Measurements from ENCODE around the gene RING1. TPM values are rescaled to one million over a fixed set of nuclear protein-coding genes. Genes with fewer than 3 reads are reported as not detected.

The RING1 gene
- total RNA-seq, 1 experiment from 2014 or later: 31.0 TPM

- Histone ChIP-seq H3K14ac (ENCODE audit: insufficient read depth, low read length) (no peak overlapping the region), H3K79me2 (ENCODE audit: insufficient read depth, low read length) (no peaks in the 10 kb centered on the region), H2BK5ac (ENCODE audit: insufficient read length, low read length) (no peak overlapping the region), H3K9me3 (ENCODE audit: control insufficient read depth, low read depth, low read length) (no peaks in the 10 kb centered on the region), H3K4me1 (ENCODE audit: insufficient read depth, low read length) (no peaks in the 10 kb centered on the region), H2BK120ac (ENCODE audit: low read depth, low read length, poor library complexity, severe bottlenecking) (no peak overlapping the region), H3K23ac (ENCODE audit: insufficient read length, low read depth, low read length) (no peak overlapping the region), H3K4ac (ENCODE audit: low read depth, low read length) (no peak overlapping the region), H3T11ph (ENCODE audit: low read length) (no peak overlapping the region), H3K18ac (ENCODE audit: insufficient read length, low read depth, low read length) (no peak overlapping the region), H3K27me3 (ENCODE audit: insufficient read depth, low read length) (no peaks in the 10 kb centered on the region), H2AFZ (ENCODE audit: low read length) (no peak overlapping the region), H4K91ac (ENCODE audit: insufficient read length, low read depth, low read length) (no peak overlapping the region), H3K27ac (ENCODE audit: insufficient read length, low read depth, low read length) (no peak overlapping the region), H3K79me1 (ENCODE audit: insufficient read depth, low read depth, low read length, poor library complexity, severe bottlenecking) (no peaks in the 10 kb centered on the region), H3K4me2 (ENCODE audit: insufficient read depth, insufficient read length, low read length) (no peak overlapping the region), H4K5ac (ENCODE audit: insufficient read length, low read depth, low read length) (no peak overlapping the region), H3K56ac (ENCODE audit: insufficient read length, low read depth, low read length) (no peak overlapping the region), H3K23me2 (ENCODE audit: insufficient read length, low read depth, low read length, poor library complexity, severe bottlenecking) (no peaks in the 10 kb centered on the region), H4K20me1 (ENCODE audit: control insufficient read depth, insufficient read depth, insufficient read length) (no peaks in the 10 kb centered on the region), H4K8ac (replicated peaks; ENCODE audit: insufficient read length, low read depth, low read length) (no peak overlapping the region), H2BK15ac (ENCODE audit: low read depth, low read length) (no peak overlapping the region), H2BK12ac (ENCODE audit: insufficient read length, low read depth, low read length) (no peak overlapping the region), H3K9ac (ENCODE audit: extremely low read depth, insufficient read length, low read length) (no peak overlapping the region), H2BK20ac (ENCODE audit: low read depth, low read length, poor library complexity, severe bottlenecking) (no peak overlapping the region), H2AK5ac (ENCODE audit: insufficient read length, low read length) (no peak overlapping the region)
- no peak overlapping the region for H3K27ac Mint-ChIP-seq
- H3K9me3 Mint-ChIP-seq: no peaks in the 10 kb centered on the region; a peak in 1 of 5 replicates
- peaks cover 4 to 8% of the 10 kb centered on the region in 2 experiments for H3K4me1 Mint-ChIP-seq
- H3K36me3 Mint-ChIP-seq (ENCODE audit: insufficient read depth in 1 of 3, low read depth in 3 of 3): peaks cover 0 to 2% (median 0%) of the 10 kb centered on the region in 3 experiments; a peak in 2 of 7 replicates
- no CpG with 5 or more reads among the region's 7 CpGs for WGBS (ENCODE audit: extremely low coverage, insufficient read length, low lambda C conversion rate)
- peaks cover 42% of the 10 kb centered on the region for H3K27me3 Mint-ChIP-seq (ENCODE audit: low read depth)
- no peak overlapping the region for H3K4me3 Mint-ChIP-seq
- no peak for DNase-seq
- no peak for TF ChIP-seq CTCF (conservative IDR thresholded peaks at IDR 0.05)
These were observed 31.4 kb upstream of the RING1 start for GRCh38 chr6:33176906-33177305.
